ENCODE data around the gene C2orf15.
A peak's percentile ranks its signal among the peaks of the same experiment; 100 is the strongest.
"Not testable (repeated sequence)": the region's sequence is repeated elsewhere in the genome, so short reads cannot be mapped to it uniquely, and the experiment has no call there.

C2orf15 gene

GRCh38 chr2:99169534-99169933, 28.0 kb downstream of the C2orf15 start:
- no peak for DNase-seq

GRCh38 chr2:99171377-99172140, 30.1 kb downstream of the C2orf15 start:
- no peak for DNase-seq

GRCh38 chr2:99180755-99181623, 39.5 kb downstream of the C2orf15 start, which contains the start of the genes MITD1 and MRPL30:
MITD1 (minus strand) TSS chr2:99181058; CDS start chr2:99180981, 77 bp downstream.
MRPL30 (plus strand) TSS chr2:99181184; CDS start chr2:99186204, 5,020 bp downstream.
- peak; percentile 96 for DNase-seq

GRCh38 chr2:99181624-99182000, 40.1 kb downstream of the C2orf15 start:
- no peak for DNase-seq

- no peak for DNase-seq
Observed at GRCh38 chr2:99183025-99183424, 41.5 kb downstream of the C2orf15 start.

- DNase-seq: no peak
Observed at GRCh38 chr2:99184811-99185210, 43.3 kb downstream of the C2orf15 start.

- no peak for DNase-seq
Observed at GRCh38 chr2:99187011-99187410, 45.5 kb downstream of the C2orf15 start.

- no peak for DNase-seq
Observed at GRCh38 chr2:99188357-99188756, 46.9 kb downstream of the C2orf15 start.

GRCh38 chr2:99190548-99190947, 49.0 kb downstream of the C2orf15 start:
- no peak for DNase-seq

GRCh38 chr2:99192364-99192763, 50.9 kb downstream of the C2orf15 start:
- not testable (repeated sequence) for DNase-seq

- DNase-seq: no peak
Observed at GRCh38 chr2:99198103-99198841, 56.8 kb downstream of the C2orf15 start.

GRCh38 chr2:99200076-99200800, 58.7 kb downstream of the C2orf15 start:
- DNase-seq: peak; percentile 59
